Stimulated activated CD8-positive, alpha-beta memory T cell treated with anti-CD3 and anti-CD28 coated beads, Interleukin-15, amount 100 ng/mL, for 24 hours (primary cell): ENCODE measurements around the gene AP5Z1.

Experiments used
- DNase-seq: peaks from one replicate; pipeline ENCODE4 v3.0.0-alpha.2; 2020; ENCODE audit warnings: low read depth

The AP5Z1 gene

DNA sequence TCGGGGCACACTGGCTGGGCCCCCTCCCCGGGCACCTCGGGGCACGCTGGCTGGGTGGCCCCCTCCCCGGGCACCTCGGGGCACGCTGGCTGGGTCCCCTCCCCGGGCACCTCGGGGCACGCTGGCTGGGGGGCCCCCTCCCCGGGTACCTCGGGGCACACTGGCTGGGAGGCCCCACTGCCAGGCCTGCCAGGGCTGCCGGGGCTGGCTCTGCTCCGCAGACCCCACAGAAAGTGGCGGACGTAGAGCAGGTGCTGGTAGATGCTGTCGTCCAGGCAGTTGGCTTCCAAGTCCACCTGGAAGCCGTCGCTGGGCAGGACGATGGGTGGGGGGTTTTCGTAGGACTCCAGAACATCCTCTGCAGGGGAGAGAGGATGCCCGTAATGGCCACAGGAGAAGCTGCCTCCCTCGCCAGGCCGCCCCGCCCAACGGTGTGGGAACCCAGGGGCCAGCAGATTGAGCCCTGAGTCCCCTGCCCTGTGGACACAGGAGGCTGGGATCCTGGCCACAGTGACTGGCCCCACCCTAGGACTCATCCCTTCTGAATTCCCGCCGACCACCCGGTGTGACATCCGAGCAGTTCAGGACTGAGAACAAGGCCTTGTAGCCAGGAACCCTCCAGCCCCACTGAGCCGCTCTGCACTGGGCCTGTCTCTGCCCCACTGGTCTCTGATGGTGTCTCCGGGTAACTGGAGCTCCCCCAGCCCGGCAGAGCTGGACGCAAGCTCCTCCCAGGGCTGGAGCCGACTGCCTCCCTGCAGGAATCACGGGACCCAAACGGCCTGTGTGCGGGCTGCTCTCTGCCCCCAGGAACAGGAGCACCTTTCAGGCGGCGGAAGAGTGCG is 28.2 kb downstream of the AP5Z1 start:
- DNase-seq, result no peak

DNA sequence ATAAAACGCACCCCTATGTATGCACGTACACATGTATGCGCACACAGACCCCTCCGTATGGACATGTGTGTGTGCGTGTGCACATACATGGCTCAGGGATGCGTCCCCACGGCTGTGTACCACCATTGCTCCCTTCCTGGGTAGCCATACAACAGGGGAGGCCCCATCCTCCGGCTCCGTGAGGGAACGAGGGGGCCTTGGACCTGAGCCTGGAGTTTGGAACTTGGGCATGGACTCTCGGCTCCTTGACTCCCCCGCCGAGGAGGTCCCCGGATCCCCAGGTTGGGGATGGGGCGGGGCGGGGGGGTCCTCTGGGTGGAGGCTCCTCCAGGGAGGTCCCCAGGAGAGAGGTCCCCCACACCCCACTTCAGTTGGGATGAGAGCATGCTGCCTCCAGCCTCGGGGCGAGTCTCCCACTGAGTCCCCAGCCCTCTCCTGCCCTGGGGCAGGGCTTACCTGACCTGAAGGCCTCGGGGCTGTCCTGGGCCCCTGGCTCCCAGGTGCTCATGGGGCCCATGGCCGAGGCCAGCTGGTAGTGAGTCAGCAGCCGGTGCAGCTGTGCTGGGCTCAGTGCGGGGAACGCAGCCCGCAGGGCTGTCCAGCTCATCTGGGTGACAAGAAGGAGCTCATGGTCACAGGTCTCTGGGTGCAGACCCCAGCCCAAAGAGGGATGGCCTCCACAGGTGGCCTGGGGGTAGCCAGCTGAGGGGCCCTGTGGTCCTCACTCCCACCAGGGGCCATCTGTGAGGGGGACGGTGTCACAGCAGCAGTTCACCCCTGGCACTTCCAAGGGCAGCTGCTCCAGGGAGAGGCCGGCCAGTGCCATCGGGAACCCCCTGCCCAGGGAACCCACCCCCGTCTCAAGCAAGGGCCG is 29.9 kb downstream of the AP5Z1 start:
- no peak for DNase-seq

DNA sequence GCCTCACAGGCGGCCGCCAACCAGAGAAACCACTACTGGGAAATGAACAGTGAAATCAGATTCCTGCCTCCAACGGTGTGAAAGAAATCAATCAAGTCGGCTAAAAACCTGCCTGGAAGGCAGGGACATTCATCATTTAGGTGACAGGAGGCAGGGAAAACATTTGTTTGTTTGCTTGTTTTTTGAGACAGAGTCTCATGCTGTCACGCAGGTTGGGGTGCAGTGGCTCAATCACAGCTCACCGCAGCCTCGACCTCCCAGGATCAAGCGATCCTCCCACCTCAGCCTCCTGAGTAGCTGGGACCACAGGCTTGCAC is 30.5 kb downstream of the AP5Z1 start:
- no peak for DNase-seq

DNA sequence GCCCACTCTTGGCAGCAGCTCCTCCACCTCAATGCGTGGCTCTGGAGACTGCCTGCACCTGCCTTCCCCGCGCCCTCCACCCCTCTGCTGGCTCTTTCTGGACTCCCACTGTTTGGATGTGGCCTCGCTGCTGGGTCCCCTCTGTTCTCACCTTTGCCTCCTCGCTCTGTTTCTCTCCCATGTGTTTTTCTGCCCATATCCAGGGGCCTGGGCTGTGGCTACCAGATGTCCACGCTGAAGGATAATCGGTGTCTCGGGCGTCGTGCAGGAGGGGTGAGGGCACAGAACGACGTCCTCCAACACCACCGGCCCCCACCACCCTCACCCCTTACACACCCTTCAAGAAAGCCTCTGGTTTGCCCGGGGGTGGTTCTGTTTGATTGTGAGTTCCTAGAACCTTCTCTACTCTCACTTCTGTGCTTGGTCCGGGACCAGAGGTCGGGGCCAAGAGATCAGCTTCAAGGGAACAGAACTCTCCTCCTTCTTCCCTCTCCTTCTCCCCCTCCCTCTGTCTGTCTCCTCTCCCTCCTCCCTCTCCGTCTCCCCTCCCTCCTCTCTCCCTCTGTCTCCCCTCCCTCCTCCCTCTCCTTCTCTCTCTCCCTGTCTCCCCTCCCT is 31.7 kb downstream of the AP5Z1 start:
- no peak for DNase-seq

- no peak for DNase-seq
Observed at GRCh38 chr7:4807598-4808016, 32.2 kb downstream of the AP5Z1 start.

DNA sequence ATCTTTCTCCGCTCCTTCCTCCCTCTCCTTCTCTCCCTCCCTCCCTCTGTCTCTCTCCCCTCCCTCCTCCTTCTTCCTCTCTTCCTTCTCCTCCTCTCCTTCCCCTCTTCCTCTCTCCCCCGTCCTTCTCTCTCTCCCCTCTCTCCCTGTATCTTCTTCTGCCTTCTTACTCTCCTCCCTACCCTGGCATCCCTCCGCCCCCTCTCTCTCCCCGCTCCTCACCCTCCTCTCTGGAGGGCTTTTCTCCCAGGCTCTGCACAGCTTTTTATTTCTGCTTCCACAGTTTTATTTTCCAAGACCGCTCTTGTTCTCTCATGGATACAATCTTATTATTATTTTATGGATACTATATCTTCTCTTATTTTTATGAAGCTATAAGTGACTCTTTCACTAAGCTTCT is 32.6 kb downstream of the AP5Z1 start:
- no peak for DNase-seq

DNA sequence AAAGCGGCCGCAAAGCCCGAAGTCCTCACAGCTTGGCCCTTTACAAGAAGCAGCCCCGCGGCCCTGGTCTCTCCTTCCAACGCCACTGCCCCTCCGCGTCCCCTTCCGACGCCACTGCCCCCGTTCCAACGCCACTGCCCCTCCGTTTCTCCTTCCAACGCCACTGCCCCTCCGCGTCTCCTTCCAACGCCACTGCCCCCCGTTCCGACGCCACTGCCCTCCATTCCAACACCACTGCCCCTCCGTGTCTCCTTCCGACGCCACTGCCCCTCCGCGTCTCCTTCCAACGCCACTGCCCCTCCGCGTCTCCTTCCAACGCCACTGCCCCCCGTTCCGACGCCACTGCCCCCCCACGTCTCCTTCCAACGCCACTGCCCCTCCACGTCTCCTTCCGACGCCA is 33.1 kb downstream of the AP5Z1 start:
- no peak for DNase-seq

- no peak for DNase-seq
Observed at GRCh38 chr7:4809091-4809591, 33.7 kb downstream of the AP5Z1 start.

- no peak for DNase-seq
Observed at GRCh38 chr7:4809666-4810065, 34.2 kb downstream of the AP5Z1 start.

GRCh38 chr7:4814433-4814832 is 39.0 kb downstream of the AP5Z1 start:
- DNase-seq, result no peak

DNA sequence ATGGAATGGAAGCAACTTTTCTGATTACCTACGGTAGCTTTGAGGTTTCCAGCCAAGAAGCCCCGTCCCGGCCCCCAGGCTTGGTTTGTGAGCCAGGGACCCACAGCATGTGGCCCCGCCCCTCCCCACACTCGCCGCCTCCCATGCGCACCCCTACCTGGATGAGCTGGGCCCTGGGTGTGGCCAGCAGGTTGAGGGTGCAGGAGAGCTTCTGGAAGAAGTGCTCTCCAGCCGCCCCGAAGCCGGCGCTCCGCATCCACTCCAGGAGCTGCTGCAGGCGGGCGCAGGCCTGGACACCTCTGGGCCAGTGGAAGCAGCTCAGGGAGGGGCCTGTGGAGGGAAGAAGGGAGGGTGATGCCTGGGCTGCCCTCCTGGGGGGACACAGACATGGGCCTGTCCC is 39.7 kb downstream of the AP5Z1 start:
- DNase-seq, result no peak

DNA sequence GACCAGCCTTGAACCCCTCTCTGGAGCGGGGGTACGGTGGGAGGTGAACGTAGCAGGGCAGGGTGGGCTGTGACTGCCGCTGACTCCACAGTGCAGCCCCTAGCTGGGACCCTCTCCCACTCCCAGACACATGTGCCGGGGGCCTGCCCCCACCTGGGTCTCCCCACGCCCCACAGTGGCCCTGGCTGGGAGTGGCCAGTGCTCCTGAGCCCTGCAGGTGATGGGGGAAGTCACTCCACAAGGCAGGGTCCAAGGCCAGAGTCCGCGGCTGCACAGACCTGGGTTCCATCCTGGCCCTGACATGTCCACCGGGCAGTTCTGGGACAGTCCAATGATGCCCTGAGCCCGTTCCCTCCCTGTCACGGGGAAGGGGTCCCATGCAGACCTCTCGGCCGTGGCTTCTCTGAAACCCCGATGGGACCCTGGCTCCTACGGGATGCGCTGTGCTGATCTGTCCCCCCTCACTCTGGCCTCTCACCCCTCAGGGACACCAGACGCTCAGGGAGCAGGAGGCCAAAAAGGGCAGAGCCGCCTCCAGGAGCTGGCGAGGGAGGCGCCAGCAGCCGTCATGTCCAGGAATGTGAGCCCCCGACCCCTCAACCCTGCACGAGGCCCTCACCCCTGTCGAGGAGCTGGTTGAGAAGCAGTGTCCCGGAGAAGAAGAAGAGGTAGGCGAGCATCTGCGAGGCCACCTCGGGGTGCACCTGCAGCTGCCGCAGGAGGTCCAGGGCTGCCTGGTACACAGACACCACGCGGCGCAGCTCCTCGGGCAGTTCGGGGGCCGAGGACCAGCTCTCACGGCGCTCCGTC is 40.4 kb downstream of the AP5Z1 start:
- DNase-seq, result no peak

- no peak for DNase-seq
Observed at GRCh38 chr7:4816419-4817080, 41.1 kb downstream of the AP5Z1 start.

GRCh38 chr7:4817178-4817901 is 41.9 kb downstream of the AP5Z1 start:
- no peak for DNase-seq

DNA sequence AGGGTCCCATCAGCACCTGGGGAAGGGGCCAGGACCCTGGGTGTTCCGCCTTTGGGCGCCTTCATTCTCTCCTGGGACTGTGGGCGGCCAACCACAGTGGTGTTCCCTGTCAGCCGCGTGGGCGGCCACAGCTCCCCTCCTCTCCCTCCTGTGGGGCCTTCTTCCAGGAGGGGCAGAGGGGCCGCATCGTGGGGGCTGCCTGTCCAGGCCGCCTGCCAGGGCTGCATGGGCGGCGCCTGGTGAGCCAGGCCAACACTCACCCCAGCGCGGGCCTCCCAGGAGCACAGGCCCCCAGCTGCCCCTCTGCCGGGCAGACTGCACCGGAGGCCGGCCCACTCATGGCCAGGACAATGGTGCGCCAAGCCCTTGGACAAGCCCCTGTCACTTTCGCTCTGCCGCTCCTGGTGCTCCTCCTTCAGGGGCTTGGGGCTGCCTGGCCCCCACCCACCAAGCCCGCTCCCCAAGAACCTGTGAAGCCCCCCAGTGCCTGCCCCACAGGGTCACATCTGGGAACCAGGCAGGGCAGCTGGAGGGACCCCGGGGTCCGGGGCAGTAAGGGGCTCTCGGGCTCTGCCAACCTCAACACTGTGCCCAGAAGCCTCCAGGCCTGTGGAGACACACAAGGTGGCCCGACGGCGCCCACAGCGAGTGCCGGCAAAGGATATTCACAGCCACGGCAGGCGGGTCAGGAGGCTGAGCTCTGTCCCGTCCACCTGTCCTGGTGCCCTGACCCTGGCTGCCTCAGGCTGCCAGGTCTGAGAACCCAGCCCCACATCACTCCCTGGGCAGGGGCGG is 42.8 kb downstream of the AP5Z1 start:
- no peak for DNase-seq

DNA sequence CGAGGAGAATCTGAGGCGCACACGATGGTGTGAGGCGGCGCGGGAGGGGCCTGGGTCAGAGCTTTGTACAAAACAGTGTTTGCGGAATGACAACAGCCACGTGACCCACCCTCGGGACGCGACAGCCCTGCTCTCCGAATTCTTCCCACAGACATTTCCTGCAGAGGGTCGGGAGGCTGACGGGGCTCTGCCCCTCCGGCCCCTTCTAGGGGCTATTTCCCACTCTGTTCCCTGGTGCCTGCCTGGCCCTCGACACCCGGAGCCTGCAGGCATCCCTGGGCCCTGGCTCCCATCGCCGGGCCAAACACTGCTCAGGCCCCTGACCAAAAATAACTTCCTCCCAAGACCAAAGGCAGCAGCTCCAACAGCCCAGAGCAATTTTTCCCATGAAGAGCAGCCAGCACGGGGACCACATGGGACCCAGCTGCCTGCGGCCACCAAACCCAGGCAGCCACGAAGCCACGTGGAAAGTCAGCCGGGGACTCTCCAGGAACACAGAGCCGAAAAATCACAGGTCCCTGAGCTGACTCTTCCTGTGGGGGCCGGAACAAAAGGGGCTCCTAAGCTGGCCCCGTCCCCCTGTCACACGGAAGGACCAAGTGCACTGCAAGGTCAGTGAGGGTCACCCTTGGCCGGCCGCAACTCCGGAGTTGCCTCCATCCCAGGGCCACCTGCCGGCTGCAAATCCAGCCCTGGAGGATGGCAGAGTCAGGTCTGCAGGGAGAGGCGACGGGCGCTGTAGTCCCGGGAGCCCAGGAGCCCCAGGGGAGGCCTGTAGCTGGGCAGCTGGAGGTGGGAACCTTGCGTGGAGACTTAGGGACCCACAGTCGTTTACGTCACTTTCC is 44.4 kb downstream of the AP5Z1 start:
- no peak for DNase-seq

GRCh38 chr7:4820405-4820966 is 45.1 kb downstream of the AP5Z1 start:
- no peak for DNase-seq

GRCh38 chr7:4820967-4821471 is 45.6 kb downstream of the AP5Z1 start:
- DNase-seq, result no peak
